ENCODE results near the gene ADAMTS14. TPM values are rescaled to one million over a fixed set of nuclear protein-coding genes. Genes with fewer than 3 reads are reported as not detected.
"Not testable (repeated sequence)": the region's sequence is repeated elsewhere in the genome, so short reads cannot be mapped to it uniquely, and the experiment has no call there.

Gene ADAMTS14
- total RNA-seq, 1 experiment from 2014 or later = 1.6 TPM

DNA sequence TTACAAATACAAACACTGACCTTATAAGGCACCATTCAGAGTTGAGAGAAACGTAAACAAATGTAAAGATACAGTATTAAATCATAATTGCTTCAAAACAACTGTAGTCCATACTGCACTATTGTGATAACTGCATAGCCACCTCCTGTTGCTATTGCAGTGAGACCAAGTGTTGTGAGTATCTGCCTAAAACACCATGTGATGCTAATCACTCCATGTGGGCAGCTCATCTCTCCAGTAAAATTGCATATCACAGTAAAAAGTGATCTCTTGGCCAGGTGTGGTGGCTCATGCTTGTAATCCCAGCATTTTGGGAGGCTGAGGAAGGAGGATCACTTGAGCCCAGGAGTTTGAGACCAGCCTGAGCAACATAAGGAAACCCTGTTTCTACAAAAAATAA lies 43.0 kb upstream of the ADAMTS14 start:
- H3K4me1 Mint-ChIP-seq = peaks cover 40 to 47% of the 10 kb centered on the region in 2 experiments
- Histone ChIP-seq H3K27me3 (ENCODE audit: insufficient read depth, low read length) (no peaks in the 10 kb centered on the region), H3T11ph (ENCODE audit: low read length) (no peak overlapping the region), H4K8ac (replicated peaks; ENCODE audit: insufficient read length, low read depth, low read length) (no peak overlapping the region), H3K9me3 (ENCODE audit: control insufficient read depth, low read depth, low read length) (no peaks in the 10 kb centered on the region), H3K9ac (ENCODE audit: extremely low read depth, insufficient read length, low read length) (no peak overlapping the region), H2AK5ac (ENCODE audit: insufficient read length, low read length) (no peak overlapping the region), H2BK5ac (ENCODE audit: insufficient read length, low read length) (no peak overlapping the region), H2BK15ac (ENCODE audit: low read depth, low read length) (no peak overlapping the region), H3K79me1 (ENCODE audit: insufficient read depth, low read depth, low read length, poor library complexity, severe bottlenecking) (no peaks in the 10 kb centered on the region), H3K23ac (ENCODE audit: insufficient read length, low read depth, low read length) (no peak overlapping the region), H2BK120ac (ENCODE audit: low read depth, low read length, poor library complexity, severe bottlenecking) (no peak overlapping the region), H3K56ac (ENCODE audit: insufficient read length, low read depth, low read length) (no peak overlapping the region), H3K79me2 (ENCODE audit: insufficient read depth, low read length) (no peaks in the 10 kb centered on the region), H2BK12ac (ENCODE audit: insufficient read length, low read depth, low read length) (no peak overlapping the region), H4K20me1 (ENCODE audit: control insufficient read depth, insufficient read depth, insufficient read length) (no peaks in the 10 kb centered on the region), H3K23me2 (ENCODE audit: insufficient read length, low read depth, low read length, poor library complexity, severe bottlenecking) (no peaks in the 10 kb centered on the region), H3K27ac (ENCODE audit: insufficient read length, low read depth, low read length) (no peak overlapping the region), H2AFZ (ENCODE audit: low read length) (no peak overlapping the region), H4K5ac (ENCODE audit: insufficient read length, low read depth, low read length) (no peak overlapping the region), H2BK20ac (ENCODE audit: low read depth, low read length, poor library complexity, severe bottlenecking) (no peak overlapping the region), H3K18ac (ENCODE audit: insufficient read length, low read depth, low read length) (no peak overlapping the region), H3K4me2 (ENCODE audit: insufficient read depth, insufficient read length, low read length) (no peak overlapping the region), H3K4ac (ENCODE audit: low read depth, low read length) (no peak overlapping the region), H3K4me1 (ENCODE audit: insufficient read depth, low read length) (peaks cover 6% of the 10 kb centered on the region; the same call in 1 of the 2 replicates), H3K14ac (ENCODE audit: insufficient read depth, low read length) (no peak overlapping the region), H4K91ac (ENCODE audit: insufficient read length, low read depth, low read length) (no peak overlapping the region)
- H3K9me3 Mint-ChIP-seq = peaks cover 24 to 28% of the 10 kb centered on the region in 2 experiments
- no peak overlapping the region for H3K27ac Mint-ChIP-seq
- TF ChIP-seq, protein P1, sequence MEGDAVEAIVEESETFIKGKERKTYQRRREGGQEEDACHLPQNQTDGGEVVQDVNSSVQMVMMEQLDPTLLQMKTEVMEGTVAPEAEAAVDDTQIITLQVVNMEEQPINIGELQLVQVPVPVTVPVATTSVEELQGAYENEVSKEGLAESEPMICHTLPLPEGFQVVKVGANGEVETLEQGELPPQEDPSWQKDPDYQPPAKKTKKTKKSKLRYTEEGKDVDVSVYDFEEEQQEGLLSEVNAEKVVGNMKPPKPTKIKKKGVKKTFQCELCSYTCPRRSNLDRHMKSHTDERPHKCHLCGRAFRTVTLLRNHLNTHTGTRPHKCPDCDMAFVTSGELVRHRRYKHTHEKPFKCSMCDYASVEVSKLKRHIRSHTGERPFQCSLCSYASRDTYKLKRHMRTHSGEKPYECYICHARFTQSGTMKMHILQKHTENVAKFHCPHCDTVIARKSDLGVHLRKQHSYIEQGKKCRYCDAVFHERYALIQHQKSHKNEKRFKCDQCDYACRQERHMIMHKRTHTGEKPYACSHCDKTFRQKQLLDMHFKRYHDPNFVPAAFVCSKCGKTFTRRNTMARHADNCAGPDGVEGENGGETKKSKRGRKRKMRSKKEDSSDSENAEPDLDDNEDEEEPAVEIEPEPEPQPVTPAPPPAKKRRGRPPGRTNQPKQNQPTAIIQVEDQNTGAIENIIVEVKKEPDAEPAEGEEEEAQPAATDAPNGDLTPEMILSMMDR (conservative IDR thresholded peaks at IDR 0.05) = no peak
- no CpG with 5 or more reads among the region's 1 CpG for WGBS (ENCODE audit: extremely low coverage, insufficient read length, low lambda C conversion rate)
- peaks cover 7 to 26% (median 9%) of the 10 kb centered on the region in 3 experiments; a peak in 6 of 7 replicates for H3K36me3 Mint-ChIP-seq (ENCODE audit: insufficient read depth in 1 of 3, low read depth in 3 of 3)
- no peak overlapping the region for H3K4me3 Mint-ChIP-seq
- no peak for DNase-seq
- H3K27me3 Mint-ChIP-seq (ENCODE audit: low read depth) = peaks cover 1% of the 10 kb centered on the region; the same call in 1 of the 2 replicates

GRCh38 chr10:70631735-70632134 lies 40.6 kb upstream of the ADAMTS14 start:
- not testable (repeated sequence) for H3K4me3 Mint-ChIP-seq; H3K4me1 ChIP-seq (ENCODE audit: insufficient read depth, low read length); H2BK15ac ChIP-seq (ENCODE audit: low read depth, low read length); H4K5ac ChIP-seq (ENCODE audit: insufficient read length, low read depth, low read length); H2BK5ac ChIP-seq (ENCODE audit: insufficient read length, low read length); DNase-seq; H2AK5ac ChIP-seq (ENCODE audit: insufficient read length, low read length); H3K18ac ChIP-seq (ENCODE audit: insufficient read length, low read depth, low read length); H3K14ac ChIP-seq (ENCODE audit: insufficient read depth, low read length); H3K23ac ChIP-seq (ENCODE audit: insufficient read length, low read depth, low read length); H3K27me3 ChIP-seq (ENCODE audit: insufficient read depth, low read length); H2BK120ac ChIP-seq (ENCODE audit: low read depth, low read length, poor library complexity, severe bottlenecking); H2AFZ ChIP-seq (ENCODE audit: low read length); H3K4me2 ChIP-seq (ENCODE audit: insufficient read depth, insufficient read length, low read length); H2BK12ac ChIP-seq (ENCODE audit: insufficient read length, low read depth, low read length); H4K91ac ChIP-seq (ENCODE audit: insufficient read length, low read depth, low read length); H3K23me2 ChIP-seq (ENCODE audit: insufficient read length, low read depth, low read length, poor library complexity, severe bottlenecking); H3K4ac ChIP-seq (ENCODE audit: low read depth, low read length); H3K27ac ChIP-seq (ENCODE audit: insufficient read length, low read depth, low read length); H4K20me1 ChIP-seq (ENCODE audit: control insufficient read depth, insufficient read depth, insufficient read length); H3K9ac ChIP-seq (ENCODE audit: extremely low read depth, insufficient read length, low read length); H3K27me3 Mint-ChIP-seq (ENCODE audit: low read depth); H3K56ac ChIP-seq (ENCODE audit: insufficient read length, low read depth, low read length); H4K8ac ChIP-seq (replicated peaks; ENCODE audit: insufficient read length, low read depth, low read length); H2BK20ac ChIP-seq (ENCODE audit: low read depth, low read length, poor library complexity, severe bottlenecking); H3K79me2 ChIP-seq (ENCODE audit: insufficient read depth, low read length); H3T11ph ChIP-seq (ENCODE audit: low read length); H3K9me3 ChIP-seq (ENCODE audit: control insufficient read depth, low read depth, low read length); H3K79me1 ChIP-seq (ENCODE audit: insufficient read depth, low read depth, low read length, poor library complexity, severe bottlenecking)
- H3K36me3 Mint-ChIP-seq (ENCODE audit: insufficient read depth in 1 of 3, low read depth in 3 of 3) = peaks cover 7 to 29% (median 9%) of the 10 kb centered on the region in 3 experiments; a peak in 6 of 7 replicates
- peaks cover 29 to 30% of the 10 kb centered on the region in 2 experiments for H3K9me3 Mint-ChIP-seq
- H3K27ac Mint-ChIP-seq = peak overlapping the region in 1 of 3 experiments; percentile 4; a peak in 1 of 7 replicates
- no CpG with 5 or more reads among the region's 6 CpGs for WGBS (ENCODE audit: extremely low coverage, insufficient read length, low lambda C conversion rate)
- H3K4me1 Mint-ChIP-seq = peaks cover 29 to 34% of the 10 kb centered on the region in 2 experiments
